GM19372 (cell line): ENCODE results near the gene ESR2.

Experiments
- ATAC-seq: cut with Tn5 transposase; IDR thresholded peaks from one replicate; pipeline ENCODE4 v1.9.1; 2021; ENCODE audit warnings: mild to moderate bottlenecking, low read depth, moderate library complexity; ENCODE audit not compliant: unreplicated experiment

ESR2 gene

GRCh38 chr14:64107438-64107837 lies 186.7 kb downstream of the ESR2 start:
- ATAC-seq = no peak

- no peak for ATAC-seq
Measured at GRCh38 chr14:64098120-64098519, 196.1 kb downstream of the ESR2 start.

DNA sequence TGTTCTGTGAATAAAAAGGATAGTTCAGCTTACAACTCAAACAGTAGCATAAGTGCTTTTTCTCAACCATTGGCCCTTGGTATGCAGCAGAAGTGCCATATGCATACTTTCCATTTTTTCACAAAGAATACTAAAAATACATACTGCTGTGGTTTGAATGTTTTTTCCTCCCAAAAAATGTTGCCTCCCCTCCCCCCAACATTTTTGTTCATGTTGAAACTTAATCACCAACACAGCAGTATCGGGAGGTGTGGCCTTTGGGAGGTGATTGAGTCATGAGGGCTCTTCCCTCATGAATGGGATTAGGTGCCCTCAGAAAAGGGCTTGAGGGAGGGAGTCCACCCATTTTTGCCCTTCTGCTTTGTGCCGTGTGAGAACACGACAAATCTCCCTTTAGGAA lies 198.6 kb downstream of the ESR2 start:
- ATAC-seq = no peak

- no peak for ATAC-seq
Measured at GRCh38 chr14:64092940-64093339, 201.2 kb downstream of the ESR2 start.

- no peak for ATAC-seq
Measured at GRCh38 chr14:64092338-64092737, 201.8 kb downstream of the ESR2 start.

DNA sequence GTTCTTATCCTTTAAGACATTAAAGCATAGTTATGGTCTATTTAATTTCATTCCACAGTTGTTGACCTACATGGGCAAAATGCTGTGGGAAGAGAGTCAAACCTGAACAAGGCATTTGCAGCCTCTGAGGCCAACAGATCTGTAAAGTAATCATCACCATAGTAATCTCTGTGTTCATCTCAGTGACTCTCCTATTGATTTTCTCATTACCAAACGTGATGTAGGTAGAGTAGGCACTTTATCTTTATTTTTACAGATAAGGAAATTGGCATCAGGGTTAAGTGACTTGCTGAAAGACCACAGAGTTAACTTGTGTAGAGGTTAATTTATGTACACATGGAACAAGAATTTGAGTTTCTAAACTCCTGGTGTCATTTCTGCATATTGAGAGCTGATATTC lies 203.0 kb downstream of the ESR2 start:
- ATAC-seq = no peak

GRCh38 chr14:64089920-64090319 lies 204.3 kb downstream of the ESR2 start:
- no peak for ATAC-seq

- no peak for ATAC-seq
Measured at GRCh38 chr14:64088647-64088964, 205.6 kb downstream of the ESR2 start.

DNA sequence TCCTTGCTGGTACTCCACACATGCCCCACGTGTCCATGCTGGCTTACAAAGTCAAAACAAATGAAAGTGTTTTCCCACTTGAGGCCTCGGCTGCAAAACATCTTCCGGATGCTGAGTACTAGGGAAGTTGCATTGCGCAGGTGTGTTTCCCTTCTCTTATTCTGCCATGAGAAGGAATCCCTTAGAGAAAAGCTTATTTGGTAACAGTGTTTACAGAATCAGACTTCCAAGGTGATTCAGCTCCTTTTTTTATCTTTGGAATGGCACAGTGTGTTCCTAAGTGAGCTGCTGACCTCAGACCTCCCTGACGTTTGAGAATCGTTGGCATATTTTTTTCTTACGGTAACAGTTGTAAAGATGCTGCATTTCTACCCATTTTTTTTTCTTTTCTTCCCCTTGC lies 211.3 kb downstream of the ESR2 start:
- no peak for ATAC-seq

DNA sequence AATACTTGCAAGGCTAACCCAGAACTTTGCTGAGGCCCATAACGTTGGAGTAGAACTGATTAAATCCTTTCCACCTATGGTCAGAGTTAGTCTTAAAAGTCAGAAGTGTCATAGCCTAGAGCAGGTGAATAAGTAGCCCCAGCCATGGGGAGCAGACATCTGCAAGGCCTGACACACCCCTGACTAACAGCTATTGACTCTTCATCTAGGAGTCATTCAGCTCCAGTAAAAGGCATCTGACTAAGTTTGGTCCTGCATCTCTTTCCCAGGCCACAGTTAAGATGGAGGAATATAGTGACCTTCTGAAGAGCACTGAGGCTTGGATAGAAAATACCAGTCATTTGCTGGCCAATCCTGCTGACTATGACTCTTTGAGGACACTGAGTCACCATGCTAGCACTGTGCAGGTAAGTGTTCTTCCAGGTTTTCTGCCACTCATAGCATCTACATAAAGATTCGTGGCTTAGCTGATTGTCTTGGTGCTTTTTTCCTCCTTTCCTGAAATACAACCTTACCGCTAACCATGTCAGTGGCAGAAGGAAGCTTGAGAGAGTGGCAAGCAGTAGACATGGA lies 212.9 kb downstream of the ESR2 start:
- no peak for ATAC-seq

DNA sequence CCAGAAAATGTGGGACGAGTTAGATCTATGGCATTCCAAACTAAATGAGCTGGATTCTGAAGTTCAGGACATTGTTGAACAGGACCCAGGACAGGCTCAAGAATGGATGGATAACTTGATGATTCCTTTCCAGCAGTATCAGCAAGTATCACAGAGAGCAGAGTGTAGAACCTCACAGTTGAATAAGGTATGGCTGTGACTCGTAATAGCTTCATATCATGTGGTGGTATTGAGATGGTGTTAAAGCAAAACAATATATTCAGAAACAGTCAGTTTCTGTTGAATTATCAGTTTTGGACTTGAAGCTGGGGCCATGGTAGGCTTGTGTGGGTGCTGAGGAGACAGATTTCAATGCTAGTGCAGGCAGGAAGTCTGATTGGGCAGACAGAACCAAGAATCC lies 213.7 kb downstream of the ESR2 start:
- ATAC-seq = no peak

- ATAC-seq = no peak
Measured at GRCh38 chr14:64075613-64076005, 218.6 kb downstream of the ESR2 start.

- no peak for ATAC-seq
Measured at GRCh38 chr14:64074961-64075612, 219.1 kb downstream of the ESR2 start.

- ATAC-seq = no peak
Measured at GRCh38 chr14:64069634-64070359, 224.4 kb downstream of the ESR2 start.

GRCh38 chr14:64064447-64064846 lies 229.7 kb downstream of the ESR2 start:
- no peak for ATAC-seq

DNA sequence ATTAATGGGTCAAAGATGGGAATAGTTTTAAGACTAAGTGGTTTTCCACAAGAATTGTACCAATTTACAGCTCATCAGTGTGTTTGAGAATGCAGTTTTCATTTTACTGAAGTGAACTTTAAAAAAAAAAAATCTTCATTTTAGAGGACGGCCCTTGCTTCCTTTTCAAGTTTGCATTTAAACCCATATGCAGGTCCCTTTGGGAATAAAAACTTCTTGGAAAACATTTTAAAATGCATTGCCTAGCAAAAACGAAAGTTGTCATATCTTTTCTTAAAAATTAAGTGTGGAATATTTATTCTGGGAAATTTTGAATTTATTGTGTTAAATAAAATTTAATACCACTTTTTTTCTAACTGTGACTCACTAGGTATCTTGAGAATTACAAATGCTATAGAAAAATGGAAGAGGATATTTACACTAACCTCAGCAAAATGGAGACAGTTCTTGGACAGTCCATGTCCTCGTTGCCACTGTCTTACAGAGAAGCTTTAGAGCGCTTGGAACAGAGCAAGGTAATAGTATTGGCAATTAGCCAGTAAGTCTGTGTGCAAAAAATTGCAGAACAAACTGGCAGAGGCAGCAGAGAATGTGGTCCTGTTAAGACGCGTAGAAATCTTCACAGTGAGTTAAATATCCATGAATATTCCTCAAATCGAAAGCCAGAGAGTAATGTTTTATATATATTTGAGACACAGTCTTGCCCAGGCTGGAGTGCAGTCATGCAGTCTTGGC lies 231.6 kb downstream of the ESR2 start:
- ATAC-seq = no peak

DNA sequence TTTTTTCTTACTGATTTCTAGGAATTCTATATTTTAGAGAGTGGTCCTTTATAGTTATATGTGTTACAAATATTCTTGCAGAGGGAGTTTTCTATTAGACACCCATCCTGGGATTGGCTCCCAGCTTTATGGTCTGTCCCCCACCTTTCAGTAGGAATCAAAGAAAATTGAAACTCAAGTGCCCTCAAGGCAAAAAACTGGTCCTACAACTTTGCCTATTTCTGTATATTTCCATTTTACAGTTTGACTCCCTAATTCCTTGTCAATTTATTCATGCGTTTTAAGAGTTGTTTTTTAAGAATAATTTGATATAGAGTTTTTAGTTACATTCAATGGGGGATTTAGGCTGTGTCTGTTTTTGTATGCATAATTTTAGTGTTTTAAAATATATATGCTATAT lies 232.5 kb downstream of the ESR2 start:
- ATAC-seq = no peak

DNA sequence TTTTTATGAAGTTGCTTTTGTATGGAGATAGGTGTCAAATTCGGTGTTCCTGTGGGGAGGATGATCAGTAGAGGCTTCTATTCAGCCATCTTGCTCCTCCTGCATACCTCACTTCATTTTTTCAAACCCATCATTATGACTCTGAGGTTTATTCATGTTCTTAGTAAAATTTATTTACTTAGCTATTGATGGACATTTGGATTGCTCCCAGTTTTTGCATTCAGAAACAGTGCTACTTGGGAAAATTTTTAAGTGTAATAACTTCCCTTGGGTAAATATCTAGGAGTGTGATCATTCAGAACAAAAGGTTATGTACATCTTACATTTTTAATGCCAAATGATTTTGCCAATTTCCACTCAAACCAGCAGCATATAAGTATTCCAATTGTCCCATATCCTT lies 233.1 kb downstream of the ESR2 start:
- ATAC-seq = no peak

GRCh38 chr14:64060648-64061096 lies 233.5 kb downstream of the ESR2 start:
- no peak for ATAC-seq

- ATAC-seq = no peak
Measured at GRCh38 chr14:64060199-64060545, 234.0 kb downstream of the ESR2 start.

DNA sequence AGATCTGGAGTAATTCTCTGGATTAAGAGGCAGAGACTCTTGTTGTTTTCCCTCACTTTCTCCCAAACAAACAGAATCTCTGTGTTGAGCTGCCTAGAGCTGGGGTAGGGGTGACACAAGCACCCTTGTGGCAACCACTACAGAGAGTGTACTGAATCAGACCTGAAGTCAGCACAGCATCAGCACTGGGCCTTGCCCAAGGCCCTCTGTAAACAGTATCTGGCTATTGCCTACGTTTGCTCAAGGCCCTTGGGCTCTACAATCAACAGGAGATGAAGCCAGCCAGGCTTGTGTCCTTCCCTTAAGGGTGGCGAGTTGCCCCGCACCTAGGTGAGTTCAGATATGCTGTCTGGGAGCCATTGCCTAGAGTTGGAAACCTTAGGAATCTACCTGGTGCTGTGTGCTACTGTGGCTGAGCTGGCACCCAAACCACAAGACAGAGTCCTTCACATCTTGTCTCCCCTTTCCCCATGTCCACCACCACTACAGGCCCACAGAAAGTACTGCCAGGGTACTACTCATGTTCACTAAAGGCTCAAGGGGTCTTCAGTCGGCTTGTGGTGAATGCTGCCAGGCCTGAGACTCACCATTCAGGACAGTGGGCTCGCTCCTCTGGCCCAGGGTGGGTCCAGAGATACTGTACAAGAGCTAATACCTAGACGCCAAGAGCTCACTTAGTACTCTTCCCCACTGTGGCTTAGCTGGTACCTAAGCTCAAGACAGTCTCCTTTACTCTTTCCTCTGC lies 234.5 kb downstream of the ESR2 start:
- no peak for ATAC-seq
